ENCODE measurements around the gene C4orf17.

- TF ChIP-seq CTCF (IDR thresholded peaks at IDR 0.05) (no peak), EP300 (IDR thresholded peaks at IDR 0.05) (no peak)
Observed at GRCh38 chr4:99585516-99585915, 74.7 kb downstream of the C4orf17 start.
